Measurements from ENCODE around the gene ARL15. TPM values are rescaled to one million over a fixed set of nuclear protein-coding genes. Genes with fewer than 3 reads are reported as not detected.
"Not testable (repeated sequence)": the region's sequence is repeated elsewhere in the genome, so short reads cannot be mapped to it uniquely, and the experiment has no call there.

The ARL15 gene
- total RNA-seq, 2 donors from 2014 or later = 14.3 to 24.1 TPM

GRCh38 chr5:53873235-53873634 is 437.1 kb downstream of the ARL15 start:
- no peaks in the 10 kb centered on the region for H3K9me3 ChIP-seq
- H3K4me1 ChIP-seq = no peaks in the 10 kb centered on the region
- no peaks in the 10 kb centered on the region for H3K27me3 ChIP-seq
- intact Hi-C loops (cut with DNase I) = no loop called here
- no peaks in the 10 kb centered on the region for H3K36me3 ChIP-seq (replicated peaks in 1 of 2; ENCODE audit: insufficient read depth in 1 of 2, low read depth in 2 of 2)
- H3K27ac ChIP-seq = no peak overlapping the region
- TF ChIP-seq POLR2A (IDR thresholded peaks at IDR 0.05) = no peak
- TF ChIP-seq CTCF (IDR thresholded peaks at IDR 0.05) = no peak
- no peak overlapping the region for H3K4me3 ChIP-seq
- WGBS, 2 donors = 63 to 66% methylated on average over 3 of the region's 3 CpGs
- DNase-seq (no peak), ATAC-seq (no peak)

GRCh38 chr5:53871775-53872174 is 438.6 kb downstream of the ARL15 start:
- Histone ChIP-seq H3K27ac (no peak overlapping the region), H3K4me1 (no peaks in the 10 kb centered on the region), H3K36me3 (replicated peaks in 1 of 2; ENCODE audit: insufficient read depth in 1 of 2, low read depth in 2 of 2) (no peaks in the 10 kb centered on the region), H3K4me3 (no peak overlapping the region), H3K9me3 (no peaks in the 10 kb centered on the region), H3K27me3 (no peaks in the 10 kb centered on the region)
- WGBS, 2 donors = 80 to 87% methylated on average over 2 of the region's 2 CpGs
- TF ChIP-seq CTCF (IDR thresholded peaks at IDR 0.05) (no peak), POLR2A (IDR thresholded peaks at IDR 0.05) (no peak)
- DNase-seq (no peak), ATAC-seq (no peak)
- intact Hi-C loops (cut with DNase I) = no loop called here

- no peaks in the 10 kb centered on the region for H3K4me1 ChIP-seq
- no peak for ATAC-seq
- no peak overlapping the region for H3K27ac ChIP-seq
- H3K9me3 ChIP-seq = no peaks in the 10 kb centered on the region
- H3K4me3 ChIP-seq = no peak overlapping the region
- no peaks in the 10 kb centered on the region for H3K36me3 ChIP-seq (replicated peaks in 1 of 2; ENCODE audit: insufficient read depth in 1 of 2, low read depth in 2 of 2)
- DNase-seq = no peak
- no peaks in the 10 kb centered on the region for H3K27me3 ChIP-seq
- TF ChIP-seq CTCF (IDR thresholded peaks at IDR 0.05) = peak in 1 of 7 experiments; percentile 13
- no peak for TF ChIP-seq POLR2A (IDR thresholded peaks at IDR 0.05)
- intact Hi-C loops (cut with DNase I) = no loop called here
- 61% methylated on average over 5 of the region's 5 CpGs for WGBS, 2 donors
Measured at GRCh38 chr5:53871050-53871449, 439.3 kb downstream of the ARL15 start.

GRCh38 chr5:53858700-53859456 is 451.5 kb downstream of the ARL15 start:
- Histone ChIP-seq H3K4me1 (no peaks in the 10 kb centered on the region), H3K9me3 (no peaks in the 10 kb centered on the region), H3K4me3 (no peak overlapping the region), H3K27me3 (no peaks in the 10 kb centered on the region), H3K36me3 (replicated peaks in 1 of 2; ENCODE audit: insufficient read depth in 1 of 2, low read depth in 2 of 2) (no peaks in the 10 kb centered on the region), H3K27ac (no peak overlapping the region)
- WGBS, 2 donors = 82% methylated on average over 17 of the region's 17 CpGs
- intact Hi-C loops (cut with DNase I) = no loop called here
- ATAC-seq (no peak), DNase-seq (no peak)
- TF ChIP-seq POLR2A (IDR thresholded peaks at IDR 0.05) (no peak), CTCF (IDR thresholded peaks at IDR 0.05) (no peak)

- ATAC-seq = no peak
Measured at GRCh38 chr5:53856506-53856905, 453.9 kb downstream of the ARL15 start.

GRCh38 chr5:53836851-53837430 is 473.4 kb downstream of the ARL15 start:
- H3K27me3 ChIP-seq; H3K27ac ChIP-seq; H3K4me1 ChIP-seq; DNase-seq; intact Hi-C loops (cut with DNase I); ATAC-seq; H3K36me3 ChIP-seq (replicated peaks in 1 of 2; ENCODE audit: insufficient read depth in 1 of 2, low read depth in 2 of 2); H3K4me3 ChIP-seq; H3K9me3 ChIP-seq: not testable (repeated sequence)
- WGBS, 2 donors = 69 to 83% methylated on average over 8 to 9 of the region's 19 CpGs

More at GRCh38 chr5:53856506-53856905, 453.9 kb downstream of the ARL15 start:
- no peaks in the 10 kb centered on the region for H3K9me3 ChIP-seq
- H3K27me3 ChIP-seq = no peaks in the 10 kb centered on the region
- WGBS, 2 donors = 61 to 63% methylated on average over 3 of the region's 3 CpGs
- no peak for TF ChIP-seq CTCF (IDR thresholded peaks at IDR 0.05)
- TF ChIP-seq POLR2A (IDR thresholded peaks at IDR 0.05) = no peak
- no peaks in the 10 kb centered on the region for H3K4me1 ChIP-seq
- DNase-seq = no peak
- H3K36me3 ChIP-seq (replicated peaks in 1 of 2; ENCODE audit: insufficient read depth in 1 of 2, low read depth in 2 of 2) = no peaks in the 10 kb centered on the region
- intact Hi-C loops (cut with DNase I) = no loop called here
- H3K4me3 ChIP-seq = no peak overlapping the region
- no peak overlapping the region for H3K27ac ChIP-seq
